Pericardium fibroblast (primary cell): ENCODE data around the gene LRRC46. TPM values are rescaled to one million over a fixed set of nuclear protein-coding genes. Genes with fewer than 3 reads are reported as not detected.

ENCODE experiments used
- total RNA-seq: library from RNA; depleted of rRNA; stranded (reverse); fragments of >200 nt; gene quantifications from 2 replicates; pipeline ENCODE4 v1.2.3, GENCODE V29; 2015

The LRRC46 gene, protein sequence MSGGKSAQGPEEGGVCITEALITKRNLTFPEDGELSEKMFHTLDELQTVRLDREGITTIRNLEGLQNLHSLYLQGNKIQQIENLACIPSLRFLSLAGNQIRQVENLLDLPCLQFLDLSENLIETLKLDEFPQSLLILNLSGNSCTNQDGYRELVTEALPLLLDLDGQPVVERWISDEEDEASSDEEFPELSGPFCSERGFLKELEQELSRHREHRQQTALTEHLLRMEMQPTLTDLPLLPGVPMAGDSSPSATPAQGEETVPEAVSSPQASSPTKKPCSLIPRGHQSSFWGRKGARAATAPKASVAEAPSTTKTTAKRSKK
- 0.60 TPM in 1 of 2 replicates, not detected in the other for total RNA-seq

DNA sequence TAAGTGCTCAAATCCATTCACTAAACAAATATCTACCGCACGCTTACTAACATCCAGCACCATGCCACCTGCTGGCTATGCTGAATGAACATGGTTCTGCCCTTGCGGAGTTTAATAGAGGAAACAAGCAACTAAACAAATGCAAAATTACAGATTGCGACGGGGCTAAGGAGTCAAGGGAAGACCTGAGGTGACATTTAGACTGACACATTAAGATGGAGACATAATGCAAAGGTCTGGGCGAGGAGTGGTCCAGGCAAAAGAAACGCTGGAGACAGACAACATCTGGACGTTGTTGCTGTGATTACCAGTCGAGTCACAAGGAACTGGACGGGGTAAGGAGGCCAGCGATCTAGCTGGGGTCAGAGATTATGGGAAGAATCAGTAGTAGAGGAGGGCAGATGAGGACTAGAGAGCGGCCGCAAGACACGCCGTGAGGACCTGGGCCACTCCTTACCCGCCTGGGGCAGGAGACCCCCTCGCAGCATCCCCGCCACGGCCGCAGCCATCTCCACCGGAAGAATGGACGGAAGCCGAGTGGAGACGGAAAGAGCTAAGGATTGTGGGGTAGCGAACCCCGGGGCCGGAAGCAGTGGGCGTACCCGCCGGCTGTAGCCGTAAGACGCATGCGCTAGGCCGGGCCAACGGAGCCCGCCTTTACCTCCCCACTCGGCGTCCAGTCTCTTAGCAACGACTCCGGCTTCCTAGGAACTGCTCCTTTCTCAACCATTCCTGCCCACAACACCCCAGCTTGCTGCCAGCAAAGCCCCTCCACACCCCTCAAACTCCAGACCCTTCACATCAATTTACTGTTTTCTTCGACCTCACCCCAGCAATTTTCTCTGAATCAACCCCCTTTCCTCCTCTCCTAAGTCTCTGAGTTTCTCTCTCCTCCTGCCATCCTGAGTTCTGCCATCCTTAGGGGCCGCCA, at the start of gene LRRC46, which contains the start of gene MRPL10:
TSS of gene LRRC46 (plus strand) at position 668 of the 931 bp plus-strand sequence. CDS start 320 bp downstream, outside the sequence.
TSS of gene MRPL10 (minus strand) at position 539 of the 931 bp plus-strand sequence. CDS start at position 509, 30 bp downstream.

DNA sequence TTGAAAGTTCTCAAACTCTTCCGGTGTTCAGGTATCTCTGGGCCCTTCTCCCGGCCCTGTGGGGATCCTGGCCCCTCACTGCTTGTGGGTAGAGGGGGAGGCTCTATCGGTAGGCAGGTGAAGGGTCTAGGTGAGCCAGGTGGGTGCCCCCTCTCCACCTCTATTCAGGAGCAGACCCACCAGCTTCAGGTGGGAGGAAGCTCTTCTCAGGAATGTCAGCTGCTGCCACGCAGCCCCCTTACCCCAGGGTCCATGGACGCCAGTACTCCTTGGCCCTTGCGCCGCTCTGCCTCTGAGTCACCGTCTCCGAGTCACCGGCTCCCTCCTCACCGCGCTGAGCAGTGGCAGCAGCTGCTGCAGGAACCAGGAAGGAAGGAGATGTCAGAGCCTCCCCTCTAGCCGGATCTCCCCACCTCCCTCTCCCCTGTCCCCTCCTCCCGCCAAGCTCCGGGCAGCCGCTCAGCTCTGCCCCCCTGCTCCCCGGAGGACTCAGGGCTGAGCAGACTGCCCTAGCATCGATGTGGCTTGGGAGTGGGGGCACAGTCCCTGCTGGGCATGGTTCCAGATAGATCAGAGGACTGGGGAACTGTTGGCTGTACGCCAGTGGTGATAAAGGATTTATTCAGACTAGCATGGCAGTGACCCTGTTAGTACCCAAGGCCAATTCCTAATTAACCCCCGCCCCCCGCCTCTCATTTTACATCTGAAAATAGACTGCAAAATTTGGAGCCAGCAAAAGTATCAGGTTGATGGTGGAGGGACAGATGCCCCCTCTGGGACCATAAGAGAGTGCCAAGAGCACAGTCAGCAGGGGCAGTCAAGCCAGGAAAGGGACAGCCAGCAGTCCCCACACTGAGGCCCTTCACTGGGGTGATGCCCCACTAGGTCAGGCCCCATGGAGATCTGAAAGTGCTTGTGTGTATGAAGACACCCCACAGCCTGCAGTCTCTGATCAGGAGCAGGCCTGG, 9.8 kb upstream of the LRRC46 start, which contains the start of gene OSBPL7:
TSS of gene OSBPL7 (minus strand) at position 371 of the 968 bp plus-strand sequence. CDS start 1,516 bp downstream, outside the sequence.

GRCh38 chr17:47840742-47841487, 9.4 kb downstream of the LRRC46 start, which contains the start of gene SCRN2:
SCRN2 (minus strand) TSS chr17:47841273; CDS start chr17:47840843, 430 bp downstream.

DNA sequence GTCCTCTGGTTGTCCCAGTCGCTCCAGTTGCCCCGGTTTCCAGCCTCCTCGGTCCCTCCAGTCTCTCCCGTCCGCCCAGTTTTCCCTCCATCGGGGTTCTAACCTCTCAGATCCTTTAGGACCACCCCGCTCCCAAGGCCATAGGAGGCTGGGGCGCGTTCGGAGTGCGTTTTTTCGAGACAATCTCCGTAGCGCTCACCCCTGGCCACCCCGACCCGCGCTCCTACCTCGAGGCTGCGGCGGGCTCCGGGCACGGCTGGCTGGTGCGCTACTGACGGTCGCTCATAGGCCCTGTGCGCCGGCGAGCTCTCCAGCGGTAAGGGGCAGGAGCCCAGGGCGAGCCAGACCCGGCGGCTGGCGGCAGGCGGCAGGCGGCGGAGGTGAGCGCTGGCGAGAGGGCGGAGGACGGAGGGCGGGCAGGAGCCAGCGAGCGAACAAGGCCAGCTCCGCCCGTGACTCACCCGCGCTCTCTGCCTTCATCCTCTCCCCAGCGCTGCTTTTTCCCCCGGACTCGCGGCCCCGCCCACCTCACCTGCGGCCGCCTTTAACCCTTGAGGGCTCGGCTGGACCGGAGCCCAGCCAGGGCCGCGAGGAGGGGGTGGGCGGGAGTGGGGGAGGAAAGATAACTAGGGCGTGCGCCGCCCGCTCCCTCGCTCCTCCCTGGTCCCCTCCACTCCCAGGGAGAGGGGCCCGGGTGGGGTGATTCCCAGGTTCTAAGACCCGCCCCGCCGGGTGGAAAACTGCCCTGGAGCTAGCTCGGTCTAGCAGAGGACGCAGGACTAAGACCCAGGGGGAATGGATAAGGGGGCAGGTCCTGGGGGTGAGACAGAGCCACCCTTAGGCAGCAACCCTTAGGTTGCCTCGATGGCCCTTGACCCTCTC, 19.5 kb downstream of the LRRC46 start, which contains the start of gene SP6:
TSS of gene SP6 (minus strand) at position 472 of the 882 bp plus-strand sequence. CDS start 2,734 bp downstream, outside the sequence.

Other genes starting within 250 kb of the LRRC46 start
- 182 and 186 TPM in 2 replicates for gene KPNB1, start 181.8 kb upstream of the LRRC46 start, total RNA-seq
- 13.6 and 16.9 TPM in 2 replicates for gene TBKBP1, start 137.5 kb upstream of the LRRC46 start, total RNA-seq
- not detected in 2 replicates for gene TBX21, start 98.4 kb upstream of the LRRC46 start, total RNA-seq
- gene OSBPL7, start 9.9 kb upstream of the LRRC46 start, total RNA-seq: 6.4 and 10.0 TPM in 2 replicates
- 31.0 and 45.8 TPM in 2 replicates for gene MRPL10, start 129 bp upstream of the LRRC46 start, total RNA-seq
- gene SCRN2, start 9.6 kb downstream of the LRRC46 start, total RNA-seq: 26.6 and 40.6 TPM in 2 replicates
- 0.26 TPM in 1 of 2 replicates, not detected in the other for gene SP6, start 19.5 kb downstream of the LRRC46 start, total RNA-seq
- 1.9 and 8.1 TPM in 2 replicates for gene SP2, start 64.6 kb downstream of the LRRC46 start, total RNA-seq
- gene PNPO, start 109.9 kb downstream of the LRRC46 start, total RNA-seq: 29.5 and 33.3 TPM in 2 replicates
- gene PRR15L, start 126.2 kb downstream of the LRRC46 start, total RNA-seq: not detected in 2 replicates
- 59.7 and 59.8 TPM in 2 replicates for gene CDK5RAP3, start 139.4 kb downstream of the LRRC46 start, total RNA-seq
- 88.6 and 94.8 TPM in 2 replicates for gene COPZ2, start 206.1 kb downstream of the LRRC46 start, total RNA-seq
- 69.9 and 98.4 TPM in 2 replicates for gene NFE2L1, start 216.7 kb downstream of the LRRC46 start, total RNA-seq